Measurements from ENCODE around the gene ACOT9. TPM values are rescaled to one million over a fixed set of nuclear protein-coding genes. Genes with fewer than 3 reads are reported as not detected.
A peak's percentile ranks its signal among the peaks of the same experiment; 100 is the strongest.
"Not testable (repeated sequence)": the region's sequence is repeated elsewhere in the genome, so short reads cannot be mapped to it uniquely, and the experiment has no call there.

ACOT9 gene
- total RNA-seq, 1 experiment from 2014 or later, result 33.6 TPM

DNA sequence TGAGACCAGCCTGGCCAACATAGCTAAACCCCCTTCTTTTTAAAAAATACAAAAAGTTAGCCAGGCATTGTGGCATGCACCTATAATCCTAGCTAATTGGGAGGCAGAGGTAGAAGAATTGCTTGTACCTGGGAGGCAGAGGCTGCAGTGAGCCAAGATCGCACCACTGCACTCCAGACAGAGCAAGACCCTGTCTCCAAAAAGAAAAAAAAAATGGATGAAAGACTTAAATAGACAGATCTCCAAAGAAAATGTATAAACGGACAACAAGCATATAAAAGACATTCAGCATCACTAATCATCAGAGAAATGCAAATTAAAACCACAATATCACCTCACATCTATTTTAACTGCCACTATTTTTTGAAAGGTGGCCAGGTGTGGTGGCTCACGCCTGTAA is 33.3 kb upstream of the ACOT9 start:
- no peak overlapping the region for H3K27ac ChIP-seq (ENCODE audit: low read depth, low read length, poor library complexity, severe bottlenecking)
- no peaks in the 10 kb centered on the region for H3K36me3 ChIP-seq (ENCODE audit: insufficient read depth, low read length, poor library complexity, severe bottlenecking)
- no peaks in the 10 kb centered on the region for H3K27me3 ChIP-seq (replicated peaks; ENCODE audit: insufficient read depth, low read depth, low read length, poor library complexity)
- no peak for DNase-seq (ENCODE audit: low spot score)
- no TSS peak for BruUV-seq (replicated peaks)
- intact Hi-C loops (cut with micrococcal nuclease; ENCODE audit: unreplicated experiment), result no loop called here
- POLR2A ChIA-PET (ENCODE audit: low non-redundant PET), result no interaction called here
- H3K9me3 ChIP-seq (ENCODE audit: low read depth, low read length, poor library complexity, severe bottlenecking), result no peaks in the 10 kb centered on the region
- no peak for TF ChIP-seq EZH2 (IDR thresholded peaks at IDR 0.05; ENCODE audit: borderline replicate concordance, low read depth, low read length, poor library complexity, severe bottlenecking)
- TF ChIP-seq, protein P1, sequence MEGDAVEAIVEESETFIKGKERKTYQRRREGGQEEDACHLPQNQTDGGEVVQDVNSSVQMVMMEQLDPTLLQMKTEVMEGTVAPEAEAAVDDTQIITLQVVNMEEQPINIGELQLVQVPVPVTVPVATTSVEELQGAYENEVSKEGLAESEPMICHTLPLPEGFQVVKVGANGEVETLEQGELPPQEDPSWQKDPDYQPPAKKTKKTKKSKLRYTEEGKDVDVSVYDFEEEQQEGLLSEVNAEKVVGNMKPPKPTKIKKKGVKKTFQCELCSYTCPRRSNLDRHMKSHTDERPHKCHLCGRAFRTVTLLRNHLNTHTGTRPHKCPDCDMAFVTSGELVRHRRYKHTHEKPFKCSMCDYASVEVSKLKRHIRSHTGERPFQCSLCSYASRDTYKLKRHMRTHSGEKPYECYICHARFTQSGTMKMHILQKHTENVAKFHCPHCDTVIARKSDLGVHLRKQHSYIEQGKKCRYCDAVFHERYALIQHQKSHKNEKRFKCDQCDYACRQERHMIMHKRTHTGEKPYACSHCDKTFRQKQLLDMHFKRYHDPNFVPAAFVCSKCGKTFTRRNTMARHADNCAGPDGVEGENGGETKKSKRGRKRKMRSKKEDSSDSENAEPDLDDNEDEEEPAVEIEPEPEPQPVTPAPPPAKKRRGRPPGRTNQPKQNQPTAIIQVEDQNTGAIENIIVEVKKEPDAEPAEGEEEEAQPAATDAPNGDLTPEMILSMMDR (conservative IDR thresholded peaks at IDR 0.05; ENCODE audit: low read depth, low read length), result no peak
- CTCF ChIA-PET, result no interaction called here
- H3K4me1 ChIP-seq (ENCODE audit: insufficient read depth, low read length, poor library complexity, severe bottlenecking), result no peaks in the 10 kb centered on the region
- H3K4me3 ChIP-seq (ENCODE audit: low read depth, low read length, poor library complexity, severe bottlenecking), result no peak overlapping the region

DNA sequence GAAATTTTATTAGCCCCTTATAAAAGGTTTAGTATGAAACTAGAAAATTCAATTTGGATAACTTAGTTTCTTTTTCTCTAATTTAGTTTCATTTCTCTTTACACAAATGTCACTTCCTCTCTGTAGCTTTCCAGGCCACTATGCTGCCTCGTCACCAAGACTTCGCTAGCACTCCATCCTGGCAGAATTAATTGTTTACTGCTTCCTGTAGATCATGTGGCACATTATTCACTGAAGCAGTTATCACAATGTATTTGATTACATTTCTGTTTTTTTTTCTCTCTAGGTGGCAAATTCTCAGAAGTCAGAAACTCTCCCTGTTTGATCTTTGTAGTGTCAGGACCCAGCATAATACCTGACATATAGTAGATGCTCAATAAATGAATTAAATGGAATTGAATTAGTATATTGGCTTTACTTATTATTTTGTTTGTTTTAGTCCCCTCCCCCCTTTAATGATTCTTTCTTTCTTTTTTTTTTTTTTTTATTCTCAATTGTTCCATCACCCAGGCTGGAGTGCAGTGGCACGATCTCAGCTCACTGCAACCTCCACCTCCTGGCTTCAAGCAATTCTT is 30.6 kb upstream of the ACOT9 start:
- Histone ChIP-seq H3K36me3 (ENCODE audit: insufficient read depth, low read length, poor library complexity, severe bottlenecking) (no peaks in the 10 kb centered on the region), H3K4me1 (ENCODE audit: insufficient read depth, low read length, poor library complexity, severe bottlenecking) (no peaks in the 10 kb centered on the region), H3K4me3 (ENCODE audit: low read depth, low read length, poor library complexity, severe bottlenecking) (no peak overlapping the region), H3K27me3 (replicated peaks; ENCODE audit: insufficient read depth, low read depth, low read length, poor library complexity) (no peaks in the 10 kb centered on the region), H3K9me3 (ENCODE audit: low read depth, low read length, poor library complexity, severe bottlenecking) (no peaks in the 10 kb centered on the region), H3K27ac (ENCODE audit: low read depth, low read length, poor library complexity, severe bottlenecking) (no peak overlapping the region)
- CTCF ChIA-PET, result no interaction called here
- peak; percentile 40 for DNase-seq (ENCODE audit: low spot score)
- POLR2A ChIA-PET (ENCODE audit: low non-redundant PET), result no interaction called here
- BruUV-seq (replicated peaks), result no TSS peak
- TF ChIP-seq, protein P1 (conservative IDR thresholded peaks at IDR 0.05; ENCODE audit: low read depth, low read length), result no peak
- TF ChIP-seq EZH2 (IDR thresholded peaks at IDR 0.05; ENCODE audit: borderline replicate concordance, low read depth, low read length, poor library complexity, severe bottlenecking), result no peak
- intact Hi-C loops (cut with micrococcal nuclease; ENCODE audit: unreplicated experiment), result no loop called here

DNA sequence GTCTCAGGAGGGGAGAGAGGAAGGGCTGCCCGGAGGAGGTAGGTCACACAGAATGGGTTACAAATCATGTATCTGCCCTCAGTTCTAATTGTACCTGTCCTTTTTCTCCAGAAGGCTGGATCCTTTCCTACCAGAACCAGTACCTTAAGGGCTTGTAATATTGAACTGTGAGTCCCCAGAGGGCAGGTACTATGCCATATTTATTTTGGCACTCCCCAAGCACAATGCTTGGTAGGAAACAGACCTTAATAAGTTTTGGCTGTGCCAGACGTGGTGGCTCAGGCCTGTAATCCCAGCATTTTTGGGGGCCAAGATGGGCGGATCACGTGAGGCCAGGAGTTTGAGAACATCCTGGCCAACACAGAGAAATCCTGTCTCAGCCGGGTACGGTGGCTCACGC is 28.0 kb upstream of the ACOT9 start:
- H3K27me3 ChIP-seq (replicated peaks; ENCODE audit: insufficient read depth, low read depth, low read length, poor library complexity); H3K36me3 ChIP-seq (ENCODE audit: insufficient read depth, low read length, poor library complexity, severe bottlenecking); H3K27ac ChIP-seq (ENCODE audit: low read depth, low read length, poor library complexity, severe bottlenecking); intact Hi-C loops (cut with micrococcal nuclease; ENCODE audit: unreplicated experiment); H3K4me3 ChIP-seq (ENCODE audit: low read depth, low read length, poor library complexity, severe bottlenecking); DNase-seq (ENCODE audit: low spot score); H3K9me3 ChIP-seq (ENCODE audit: low read depth, low read length, poor library complexity, severe bottlenecking); POLR2A ChIA-PET (ENCODE audit: low non-redundant PET); BruUV-seq (replicated peaks); H3K4me1 ChIP-seq (ENCODE audit: insufficient read depth, low read length, poor library complexity, severe bottlenecking): not testable (repeated sequence)
- CTCF ChIA-PET, result interaction anchor here (0.6 kb wide), 1 partner anchor 20 kb away, joined by 8 read pairs; no protein-coding TSS in a partner anchor

- H3K4me1 ChIP-seq (ENCODE audit: insufficient read depth, low read length, poor library complexity, severe bottlenecking), result no peaks in the 10 kb centered on the region
- DNase-seq (ENCODE audit: low spot score), result no peak
- H3K27me3 ChIP-seq (replicated peaks; ENCODE audit: insufficient read depth, low read depth, low read length, poor library complexity), result no peaks in the 10 kb centered on the region
- POLR2A ChIA-PET (ENCODE audit: low non-redundant PET), result no interaction called here
- BruUV-seq (replicated peaks), result no TSS peak
- no peak for TF ChIP-seq EZH2 (IDR thresholded peaks at IDR 0.05; ENCODE audit: borderline replicate concordance, low read depth, low read length, poor library complexity, severe bottlenecking)
- TF ChIP-seq, protein P1 (conservative IDR thresholded peaks at IDR 0.05; ENCODE audit: low read depth, low read length), result no peak
- H3K27ac ChIP-seq (ENCODE audit: low read depth, low read length, poor library complexity, severe bottlenecking), result no peak overlapping the region
- no peak overlapping the region for H3K4me3 ChIP-seq (ENCODE audit: low read depth, low read length, poor library complexity, severe bottlenecking)
- no peaks in the 10 kb centered on the region for H3K9me3 ChIP-seq (ENCODE audit: low read depth, low read length, poor library complexity, severe bottlenecking)
- intact Hi-C loops (cut with micrococcal nuclease; ENCODE audit: unreplicated experiment), result no loop called here
- CTCF ChIA-PET, result no interaction called here
- no peaks in the 10 kb centered on the region for H3K36me3 ChIP-seq (ENCODE audit: insufficient read depth, low read length, poor library complexity, severe bottlenecking)
These were observed 27.1 kb upstream of the ACOT9 start for GRCh38 chrX:23770142-23770541.
